ENCODE measurements around the gene HMGCS1.
"Not testable (repeated sequence)": the region's sequence is repeated elsewhere in the genome, so short reads cannot be mapped to it uniquely, and the experiment has no call there.

The HMGCS1 gene

DNA sequence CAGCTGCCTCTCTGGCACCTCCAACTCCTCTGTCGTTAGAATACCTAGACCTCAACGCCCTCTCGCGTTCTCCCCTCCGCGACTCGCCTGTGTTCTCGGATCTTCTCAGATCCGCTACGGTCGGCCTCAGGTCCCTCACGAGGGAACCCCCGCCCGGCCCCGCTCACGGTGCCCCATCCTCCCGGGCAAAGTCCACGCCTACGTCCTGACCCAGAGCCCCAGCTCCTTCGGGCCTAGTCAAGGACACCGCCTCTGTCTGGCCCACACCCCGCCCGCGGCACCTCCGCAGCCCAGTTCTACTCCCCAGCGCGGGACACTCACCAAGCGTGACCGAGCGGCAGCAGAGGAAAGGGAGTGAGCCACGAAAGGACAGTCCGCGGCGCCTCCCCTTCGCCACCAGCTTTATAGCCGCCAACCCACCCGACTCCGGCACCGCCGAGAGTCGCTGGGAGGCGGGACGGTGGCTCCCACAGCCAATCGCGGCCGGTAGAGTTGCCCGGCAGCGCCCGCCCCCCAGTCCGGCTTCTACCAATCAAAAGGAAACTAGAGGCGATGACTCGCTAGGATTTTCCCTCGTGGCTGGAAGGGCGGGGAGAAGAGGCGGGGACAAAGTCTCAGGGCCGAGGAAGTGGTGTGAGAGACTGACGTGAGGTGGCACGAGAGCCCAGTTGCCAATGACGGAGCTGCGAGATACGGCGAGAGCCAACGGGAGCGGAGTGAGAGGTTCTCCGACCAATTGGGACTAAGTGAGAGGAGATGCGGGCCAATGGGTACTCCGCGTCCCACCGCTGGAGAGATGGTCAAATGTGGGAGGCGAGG is at the start of gene HMGCS1:
TSS of gene HMGCS1 (minus strand) at position 378 of the 819 bp plus-strand sequence. CDS start 14,447 bp downstream, outside the sequence.
- peak; percentile 96 for DNase-seq (ENCODE audit: low read depth in 1 of 2, low spot score in 1 of 2)

DNA sequence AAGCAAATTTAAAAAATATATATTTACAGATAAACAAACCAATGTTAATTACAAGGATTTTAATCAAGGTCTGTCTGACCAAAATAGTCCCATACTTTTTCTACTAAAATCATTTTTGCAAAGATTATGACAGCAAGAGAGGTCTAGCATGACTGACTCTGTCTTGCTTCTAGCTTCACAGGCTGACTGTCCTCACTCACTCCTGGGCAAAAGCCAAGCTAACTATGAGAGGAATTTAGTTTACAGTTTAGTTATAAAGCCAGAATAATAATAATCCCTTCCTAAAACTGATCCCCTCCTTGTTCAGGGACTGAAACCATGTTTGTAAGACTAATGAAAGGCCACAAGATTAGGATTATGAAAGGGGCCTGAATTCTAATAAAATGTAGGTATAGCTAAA is 45.5 kb upstream of the HMGCS1 start:
- DNase-seq (ENCODE audit: low read depth in 1 of 2, low spot score in 1 of 2): no peak

DNA sequence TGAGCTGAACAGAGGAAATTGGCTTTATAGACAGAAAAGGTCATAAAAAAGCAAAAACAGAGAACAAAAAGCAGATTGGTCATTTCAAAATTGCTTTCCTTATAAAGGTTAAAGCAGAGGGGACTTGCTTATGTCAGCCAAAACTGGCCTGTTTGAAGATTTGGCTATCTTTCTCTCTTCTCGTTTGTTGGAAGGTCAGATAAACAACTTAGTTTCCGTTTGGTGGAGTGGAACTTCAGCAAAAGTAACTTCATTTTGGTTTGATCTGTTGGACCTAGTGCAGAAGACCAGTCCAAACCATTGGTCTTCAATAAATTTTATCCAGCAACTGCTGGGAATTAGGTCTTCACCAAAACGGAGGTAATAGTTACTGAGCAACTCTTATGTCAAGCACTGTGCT is 45.1 kb upstream of the HMGCS1 start:
- no peak for DNase-seq (ENCODE audit: low read depth in 1 of 2, low spot score in 1 of 2)

DNA sequence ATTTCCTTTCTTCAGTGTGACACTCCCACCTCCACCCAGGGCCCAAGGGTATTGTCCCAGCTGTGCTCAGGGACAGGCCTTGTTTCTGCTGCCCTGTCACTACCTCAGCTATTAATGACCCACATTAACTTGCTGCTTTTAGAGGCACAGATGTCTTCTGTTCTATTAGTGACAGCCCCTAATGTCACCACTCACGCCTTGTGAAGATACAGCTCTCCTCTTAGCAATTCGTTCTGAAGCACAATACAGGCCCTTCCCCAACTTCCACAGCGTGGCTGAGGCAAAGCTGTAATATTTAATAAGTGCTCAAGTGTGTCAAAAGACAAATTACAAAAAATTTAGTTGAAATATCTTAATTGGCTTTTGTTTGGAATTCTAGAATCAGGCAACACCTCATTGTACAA is 44.7 kb upstream of the HMGCS1 start:
- DNase-seq (ENCODE audit: low read depth in 1 of 2, low spot score in 1 of 2): no peak

DNA sequence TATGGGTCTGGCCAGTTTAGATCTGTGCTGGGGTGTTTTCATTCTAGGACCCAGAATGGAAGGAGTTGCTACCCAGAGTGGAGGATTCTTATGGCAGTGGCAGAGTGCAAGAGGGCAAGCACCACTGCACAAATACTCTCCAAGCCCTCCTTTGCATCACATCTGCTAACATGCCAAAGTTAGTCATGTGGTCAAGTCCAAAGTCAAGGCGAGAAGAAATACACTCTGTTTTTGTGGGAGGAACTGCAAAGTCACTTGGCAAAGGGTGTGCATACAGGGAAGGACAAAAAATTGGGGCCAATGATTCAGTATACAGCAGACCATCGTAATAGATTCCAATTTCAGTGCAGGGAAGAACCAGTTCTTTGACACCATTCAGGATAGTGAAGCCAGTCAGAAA is 43.9 kb upstream of the HMGCS1 start:
- no peak for DNase-seq (ENCODE audit: low read depth in 1 of 2, low spot score in 1 of 2)

DNA sequence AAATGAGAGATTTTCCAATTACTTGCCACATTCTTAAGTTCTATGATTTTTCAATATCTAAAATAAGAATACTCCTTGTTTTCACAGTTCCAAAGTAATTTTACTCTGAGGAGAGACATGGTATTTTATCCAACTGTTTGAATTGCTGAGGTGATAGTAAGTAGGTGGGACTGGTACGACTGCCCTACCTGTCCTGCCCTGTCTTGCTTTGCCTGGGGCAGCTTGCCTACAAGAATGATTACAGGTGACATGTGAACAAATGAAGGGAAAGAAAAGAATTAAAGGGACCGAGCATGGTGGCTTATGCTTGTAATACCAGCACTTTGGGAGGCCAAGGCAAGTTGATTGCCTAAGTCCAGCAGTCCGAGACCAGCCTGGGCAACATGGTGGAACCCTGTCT is 41.6 kb upstream of the HMGCS1 start:
- no peak for DNase-seq (ENCODE audit: low read depth in 1 of 2, low spot score in 1 of 2)

DNA sequence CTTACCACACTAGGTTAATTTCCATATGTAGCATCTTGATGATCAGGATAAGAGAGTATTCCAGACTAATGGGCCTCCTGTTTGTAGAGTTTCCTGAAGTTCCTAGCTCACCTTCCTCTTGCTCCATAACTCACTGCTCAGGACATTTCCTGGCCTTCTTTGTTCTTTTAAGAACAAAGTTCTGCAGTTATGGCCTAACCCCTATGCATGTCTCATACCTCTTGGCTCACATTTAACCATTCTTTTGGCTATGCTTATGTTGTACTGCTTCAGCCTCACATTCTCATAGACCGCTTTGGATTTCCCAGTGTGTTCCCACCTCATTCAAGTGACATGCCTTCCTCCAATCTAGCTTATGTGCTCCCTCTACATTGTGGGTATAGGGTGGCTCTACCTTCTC is 40.5 kb upstream of the HMGCS1 start:
- no peak for DNase-seq (ENCODE audit: low read depth in 1 of 2, low spot score in 1 of 2)

DNA sequence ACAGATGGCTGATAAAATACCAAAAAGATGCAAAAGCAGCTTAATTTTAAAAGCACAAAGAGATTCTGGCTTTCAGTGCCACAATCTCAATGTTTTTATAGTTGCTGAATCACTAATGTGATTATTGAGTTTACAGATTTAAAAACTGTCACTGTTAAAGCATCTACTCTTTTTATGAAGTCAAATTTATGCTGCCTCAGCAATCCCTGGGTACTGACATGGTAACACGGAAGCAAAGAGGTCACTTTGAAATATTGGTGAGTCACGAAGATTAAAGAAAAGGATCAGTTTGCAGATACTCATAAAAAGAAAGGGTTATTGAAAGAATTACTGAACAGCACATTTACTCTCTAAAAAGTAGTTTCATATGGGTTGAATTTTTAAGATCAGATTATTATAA is 39.7 kb upstream of the HMGCS1 start:
- no peak for DNase-seq (ENCODE audit: low read depth in 1 of 2, low spot score in 1 of 2)

DNA sequence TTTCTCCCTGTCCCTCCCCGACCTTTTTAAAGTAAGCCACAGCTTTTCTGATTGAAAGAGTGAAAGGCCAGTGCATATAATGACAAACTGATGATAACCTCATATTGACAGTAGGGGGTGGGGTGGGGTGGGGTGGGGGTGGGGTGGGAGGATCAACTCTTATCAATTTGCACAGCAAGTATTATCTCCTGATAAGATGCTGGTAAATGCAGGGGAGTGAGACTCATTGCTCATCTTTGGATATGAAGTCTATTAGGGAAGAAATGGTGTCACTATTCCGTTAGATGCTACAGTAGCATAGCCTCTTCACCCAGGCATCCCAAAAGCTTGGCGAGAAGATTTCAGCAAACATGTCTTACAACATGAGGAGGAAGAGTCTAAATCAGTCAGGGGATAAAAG is 38.9 kb upstream of the HMGCS1 start:
- DNase-seq (ENCODE audit: low read depth in 1 of 2, low spot score in 1 of 2): no peak

DNA sequence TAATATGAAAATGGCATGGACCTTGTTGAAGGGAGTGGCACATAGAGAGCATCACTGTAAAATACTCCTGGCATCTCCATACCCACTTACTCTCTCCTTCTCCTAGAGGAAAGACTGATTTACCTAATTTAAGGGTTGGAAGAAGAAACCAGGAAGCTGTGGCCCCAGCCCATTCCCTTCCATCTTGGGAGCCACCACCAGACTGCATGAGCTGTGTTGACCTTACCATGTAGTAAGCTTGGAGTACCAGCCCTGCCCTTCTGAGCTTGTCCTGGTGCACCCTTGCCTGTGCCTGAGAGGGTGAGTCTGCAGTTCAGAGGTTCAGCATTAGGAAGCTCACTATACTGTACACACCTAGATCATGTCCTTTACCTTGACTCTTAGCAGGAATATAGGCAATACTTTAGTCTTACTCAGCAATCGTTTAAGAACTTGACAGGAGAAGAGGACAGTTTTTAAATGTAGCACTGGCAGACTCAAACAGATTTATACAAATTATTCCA is 35.7 kb upstream of the HMGCS1 start:
- DNase-seq (ENCODE audit: low read depth in 1 of 2, low spot score in 1 of 2): no peak

DNA sequence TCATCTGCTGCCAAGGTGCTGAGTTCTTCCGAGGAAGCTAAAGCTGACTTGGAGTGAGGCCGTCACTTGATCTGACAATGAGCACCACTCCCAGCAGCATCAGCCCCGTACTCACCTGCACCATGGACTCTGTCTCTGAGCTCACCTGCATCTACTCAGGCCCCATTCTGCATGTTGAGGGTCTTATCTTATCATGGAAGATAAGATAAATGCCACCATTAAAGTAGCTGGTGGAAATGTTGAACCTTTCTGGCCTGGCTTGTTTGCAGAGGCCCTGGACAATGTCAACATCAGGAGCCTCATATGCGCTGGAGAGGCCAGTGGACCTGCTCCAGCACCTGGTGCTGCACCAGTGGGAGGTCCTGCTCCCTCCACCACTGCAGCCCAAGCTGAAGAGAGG is 35.0 kb upstream of the HMGCS1 start:
- no peak for DNase-seq (ENCODE audit: low read depth in 1 of 2, low spot score in 1 of 2)

DNA sequence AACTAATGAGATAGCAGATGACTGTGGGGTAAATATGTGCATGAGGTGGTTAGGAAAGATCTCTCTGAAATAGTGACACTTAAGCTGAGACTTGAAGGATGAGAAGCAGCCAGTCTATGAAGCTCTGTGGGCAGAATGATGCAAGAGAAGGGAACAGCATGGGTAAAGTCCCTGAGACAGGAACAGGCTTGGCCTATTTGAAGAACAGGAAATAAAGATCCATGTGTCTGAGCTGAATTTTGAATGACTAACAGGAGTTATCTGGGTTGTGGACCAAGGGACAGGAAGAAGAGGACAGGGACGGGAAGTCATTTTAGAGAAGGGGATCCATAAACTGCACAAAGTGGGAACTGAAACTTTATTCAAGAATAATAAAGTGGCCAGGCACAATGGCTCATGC is 25.6 kb upstream of the HMGCS1 start:
- no peak for DNase-seq (ENCODE audit: low read depth in 1 of 2, low spot score in 1 of 2)

DNA sequence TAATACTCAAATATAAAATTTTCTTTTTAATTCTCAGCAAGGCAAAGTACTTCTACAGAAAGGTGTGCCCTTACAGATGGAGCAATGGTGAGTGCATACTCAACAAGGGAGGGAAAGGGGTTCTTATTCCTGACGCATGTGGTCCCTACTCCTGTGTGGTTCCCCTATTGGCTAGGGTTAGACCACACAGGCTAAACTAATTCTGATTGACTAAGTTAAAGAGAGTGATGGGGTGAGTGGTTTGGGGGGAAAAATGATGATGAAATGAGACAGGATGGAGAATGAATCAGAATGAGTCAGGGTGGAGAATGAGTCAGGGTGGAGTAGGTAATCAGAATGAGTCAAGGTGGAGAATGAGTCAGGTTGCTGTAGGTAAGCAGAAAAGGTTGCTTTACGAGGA is 22.9 kb upstream of the HMGCS1 start:
- DNase-seq (ENCODE audit: low read depth in 1 of 2, low spot score in 1 of 2): no peak

DNA sequence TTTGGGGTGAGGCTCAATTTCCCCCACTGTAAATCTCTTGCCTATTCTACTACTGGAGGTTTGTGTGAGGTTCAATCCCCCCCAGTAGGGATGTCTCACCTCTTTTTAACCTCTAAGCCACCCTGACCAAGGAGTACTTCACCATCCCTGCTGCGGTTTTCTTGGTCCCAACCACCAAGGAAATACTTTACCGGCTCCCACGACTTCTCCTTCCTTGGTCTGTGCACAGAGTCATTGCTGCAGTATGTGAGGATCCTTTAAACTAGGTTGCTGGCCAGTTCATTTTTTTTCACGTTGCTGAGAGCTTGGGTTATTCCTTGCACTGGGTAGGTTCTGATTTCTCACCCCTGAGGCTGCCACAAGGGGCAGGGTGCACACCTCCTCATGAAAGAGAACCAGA is 22.5 kb upstream of the HMGCS1 start:
- DNase-seq (ENCODE audit: low read depth in 1 of 2, low spot score in 1 of 2): no peak

DNA sequence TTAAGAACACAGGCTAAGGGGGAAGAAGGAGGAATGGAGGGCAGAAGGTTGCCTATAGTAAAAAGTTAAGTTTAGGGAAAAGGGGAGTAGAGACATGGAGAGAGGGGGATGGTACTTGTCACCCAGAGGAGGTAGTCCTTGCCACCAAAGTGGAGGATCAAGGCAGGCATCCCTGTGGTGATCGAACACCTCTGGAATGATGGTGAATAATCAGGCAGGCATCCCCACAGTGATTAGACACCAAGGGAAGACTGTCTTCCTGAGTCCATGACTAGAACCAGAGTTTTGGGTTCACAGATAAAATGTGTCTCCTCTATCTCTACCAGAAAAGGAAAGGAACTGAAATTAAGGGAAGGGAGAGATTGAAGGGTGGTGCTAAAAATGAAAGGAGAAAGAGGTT is 19.2 kb upstream of the HMGCS1 start:
- no peak for DNase-seq (ENCODE audit: low read depth in 1 of 2, low spot score in 1 of 2)

DNA sequence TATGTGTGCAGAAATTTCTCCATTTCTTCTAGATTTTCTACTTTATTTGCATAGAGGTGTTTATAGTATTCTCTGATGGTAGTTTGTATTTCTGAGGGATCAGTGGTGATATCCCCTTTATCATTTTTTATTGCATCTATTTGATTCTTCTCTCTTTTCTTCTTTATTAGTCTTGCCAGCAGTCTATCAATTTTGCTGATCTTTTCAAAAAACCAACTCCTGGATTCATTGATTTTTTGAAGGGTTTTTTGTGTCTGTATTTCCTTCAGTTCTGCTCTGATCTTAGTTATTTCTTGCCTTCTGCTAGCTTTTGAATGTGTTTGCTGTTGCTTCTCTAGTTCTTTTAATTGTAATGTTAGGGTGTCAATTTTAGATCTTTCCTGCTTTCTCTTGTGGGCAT is 12.4 kb upstream of the HMGCS1 start:
- not testable (repeated sequence) for DNase-seq (ENCODE audit: low read depth in 1 of 2, low spot score in 1 of 2)

DNA sequence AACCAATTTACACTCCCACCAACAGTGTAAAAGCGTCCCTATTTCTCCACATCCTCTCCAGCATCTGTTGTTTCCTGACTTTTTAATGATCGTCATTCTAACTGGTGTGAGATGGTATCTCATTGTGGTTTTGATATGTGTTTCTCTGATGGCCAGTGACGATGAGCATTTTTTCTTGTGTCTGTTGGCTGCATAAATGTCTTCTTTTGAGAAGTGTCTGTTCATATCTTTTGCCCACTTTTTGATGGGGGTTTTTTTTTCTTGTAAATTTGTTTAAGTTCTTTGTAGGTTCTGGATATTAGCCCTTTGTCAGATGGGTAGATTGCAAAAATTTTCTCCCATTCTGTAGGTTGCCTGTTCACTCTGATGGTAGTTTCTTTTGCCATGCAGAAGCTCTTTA is 10.3 kb upstream of the HMGCS1 start:
- not testable (repeated sequence) for DNase-seq (ENCODE audit: low read depth in 1 of 2, low spot score in 1 of 2)

DNA sequence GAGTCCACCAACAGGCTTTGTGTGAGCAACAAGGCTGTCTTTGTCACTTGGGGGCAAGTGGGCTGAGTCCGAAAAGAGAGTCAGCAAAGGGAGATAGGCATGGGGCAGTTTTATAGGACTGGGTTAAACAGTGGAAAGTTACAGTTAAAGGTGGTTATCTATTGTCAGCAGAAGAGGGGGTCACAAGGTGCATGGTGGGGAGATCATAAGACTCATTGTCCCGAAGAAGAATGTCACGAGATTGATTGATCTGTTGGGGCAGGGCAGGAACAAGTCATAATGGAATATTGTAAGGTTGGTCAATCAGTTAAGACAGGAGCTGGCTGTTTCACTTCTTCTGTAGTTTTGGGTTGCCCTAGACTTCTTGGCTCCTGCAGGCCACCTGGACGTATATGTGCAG is 7.6 kb upstream of the HMGCS1 start:
- DNase-seq (ENCODE audit: low read depth in 1 of 2, low spot score in 1 of 2): no peak

DNA sequence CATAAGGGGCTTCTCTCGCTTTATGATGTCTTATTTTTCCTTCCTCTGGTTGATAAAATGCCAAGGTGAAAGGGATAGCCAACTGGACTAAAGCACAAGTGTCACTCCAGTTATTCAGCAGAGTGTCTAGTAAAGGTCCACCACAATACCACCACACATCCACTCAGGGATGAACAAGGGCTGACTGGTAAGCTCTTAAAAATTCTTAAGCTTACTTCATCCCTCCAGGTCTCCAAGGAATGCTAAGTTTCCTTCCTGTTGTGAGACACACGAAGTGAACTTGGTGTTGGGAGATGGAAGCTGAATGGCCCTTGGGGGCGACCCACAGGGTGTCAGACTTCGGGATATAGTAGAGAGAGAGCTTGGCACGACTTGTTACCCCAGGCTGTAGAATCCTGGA is 3.2 kb upstream of the HMGCS1 start:
- no peak for DNase-seq (ENCODE audit: low read depth in 1 of 2, low spot score in 1 of 2)

DNA sequence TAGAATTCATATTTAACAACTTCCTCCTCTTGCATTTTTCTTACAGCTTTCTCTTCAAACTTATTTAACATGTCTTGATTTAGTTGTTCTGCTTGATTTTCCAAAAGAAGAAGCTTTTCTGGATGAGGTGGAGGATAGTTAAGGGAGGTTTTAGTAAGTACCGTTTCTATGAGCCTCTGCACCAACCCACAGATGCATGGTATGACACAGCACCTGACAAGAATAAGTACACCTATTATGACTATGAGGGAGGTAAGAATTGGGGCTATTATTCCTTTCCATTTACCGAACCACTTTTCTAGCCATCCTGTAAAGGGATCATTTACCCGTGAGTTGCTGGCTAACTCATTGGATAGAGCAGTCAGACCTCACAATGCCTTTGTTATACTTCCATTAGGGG is 2.5 kb upstream of the HMGCS1 start:
- no peak for DNase-seq (ENCODE audit: low read depth in 1 of 2, low spot score in 1 of 2)

DNA sequence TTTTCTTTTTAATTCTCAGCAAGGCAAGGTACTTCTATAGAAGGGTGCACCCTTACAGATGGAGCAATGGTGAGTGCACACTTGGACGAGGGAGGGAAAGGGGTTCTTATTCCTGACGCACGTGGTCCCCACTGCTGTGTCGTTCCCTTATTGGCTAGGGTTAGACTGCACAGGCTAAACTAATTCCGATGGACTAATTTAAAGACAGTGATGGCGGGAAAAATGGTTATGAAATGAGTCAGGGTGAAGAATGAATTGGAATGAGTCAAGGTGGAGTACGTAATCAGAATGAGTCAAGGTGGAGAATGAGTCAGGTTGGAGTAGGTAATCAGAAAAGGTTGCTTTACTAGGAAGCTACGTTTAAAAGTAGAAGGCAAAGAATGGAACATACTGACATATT is 2.1 kb upstream of the HMGCS1 start:
- no peak for DNase-seq (ENCODE audit: low read depth in 1 of 2, low spot score in 1 of 2)

DNA sequence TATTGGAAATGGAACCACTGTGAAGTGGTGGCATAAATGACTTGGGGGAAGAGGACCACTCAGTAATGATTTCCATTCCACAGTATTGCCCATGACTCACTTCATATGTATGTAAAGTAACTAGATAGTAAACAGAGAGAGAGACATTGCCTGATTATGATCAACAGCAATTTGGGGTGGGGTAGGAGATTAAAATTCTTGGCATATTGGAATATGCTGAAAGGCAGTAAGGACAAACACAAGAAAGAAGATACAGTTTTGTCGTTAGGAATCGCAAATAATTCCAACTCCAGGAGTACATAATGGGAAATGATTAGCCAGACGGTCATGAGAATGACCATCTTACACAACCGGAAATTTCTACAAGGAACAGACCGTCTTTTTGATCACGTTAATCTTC is 1.5 kb upstream of the HMGCS1 start:
- DNase-seq (ENCODE audit: low read depth in 1 of 2, low spot score in 1 of 2): no peak

DNA sequence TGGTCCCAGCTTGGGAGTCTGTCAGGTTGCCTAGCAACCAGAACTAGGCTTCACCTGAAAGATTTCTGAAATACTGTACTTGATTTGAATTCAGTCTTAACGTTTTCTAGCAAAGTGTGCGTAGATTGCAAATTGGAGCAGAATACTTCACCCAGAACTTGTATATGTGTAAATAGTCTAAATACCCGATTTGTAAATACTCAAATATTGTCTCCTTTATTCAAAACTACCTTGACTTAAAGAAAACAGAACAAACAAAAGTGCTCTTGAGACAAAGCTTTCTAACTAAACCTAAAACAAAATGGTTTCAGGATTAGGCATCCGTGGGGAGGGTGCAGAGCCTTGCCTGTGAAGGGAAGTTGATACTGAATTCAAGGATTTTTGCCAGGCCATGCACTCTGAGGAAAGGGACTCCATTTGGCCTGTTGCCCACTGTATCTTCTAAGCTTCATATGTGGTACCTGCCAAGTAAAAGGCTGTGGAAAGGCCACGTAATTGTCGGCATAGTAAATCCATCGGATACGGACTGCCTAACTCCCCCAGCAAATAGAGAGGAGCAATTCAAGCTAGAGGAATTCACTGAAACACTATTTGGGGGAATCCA is 744 bp upstream of the HMGCS1 start:
- no peak for DNase-seq (ENCODE audit: low read depth in 1 of 2, low spot score in 1 of 2)
